ENCODE results near the gene ANAPC16.

ANAPC16 gene

GRCh38 chr10:72215611-72216549 lies at the start of gene ANAPC16, which contains the start of gene ASCC1:
TSS of gene ANAPC16 (plus strand) at chr10:72216012. CDS start at chr10:72223915, 7,903 bp downstream.
TSS of gene ASCC1 (minus strand) at chr10:72216276. CDS start at chr10:72213298, 2,978 bp downstream.
- H3K9me3 ChIP-seq (ENCODE audit: low read length): no peaks in the 10 kb centered on the region
- peak within 1 kb of the TSS; percentile 70 for H3K4me3 ChIP-seq (ENCODE audit: low read length)
- peaks cover 11% of the 10 kb centered on the region for H3K36me3 ChIP-seq (ENCODE audit: insufficient read depth, low read length)
- peak within 1 kb of the TSS; percentile 80 for H2AFZ ChIP-seq (ENCODE audit: low read depth, low read length)
- H3K4me1 ChIP-seq (ENCODE audit: insufficient read depth, low read length): peaks cover 18% of the 10 kb centered on the region
- H3K27me3 ChIP-seq (ENCODE audit: insufficient read depth, low read length): no peaks in the 10 kb centered on the region

- H3K9me3 ChIP-seq (ENCODE audit: low read length): no peaks in the 10 kb centered on the region
- H2AFZ ChIP-seq (ENCODE audit: low read depth, low read length): no peak overlapping the region
- H3K36me3 ChIP-seq (ENCODE audit: insufficient read depth, low read length): no peaks in the 10 kb centered on the region
- no peaks in the 10 kb centered on the region for H3K27me3 ChIP-seq (ENCODE audit: insufficient read depth, low read length)
- H3K4me1 ChIP-seq (ENCODE audit: insufficient read depth, low read length): no peaks in the 10 kb centered on the region
- H3K4me3 ChIP-seq (ENCODE audit: low read length): no peak overlapping the region
These were observed 48.7 kb upstream of the ANAPC16 start for GRCh38 chr10:72167118-72167517.

GRCh38 chr10:72170263-72170662 lies 45.5 kb upstream of the ANAPC16 start:
- Histone ChIP-seq H2AFZ (ENCODE audit: low read depth, low read length) (no peak overlapping the region), H3K9me3 (ENCODE audit: low read length) (no peaks in the 10 kb centered on the region), H3K27me3 (ENCODE audit: insufficient read depth, low read length) (no peaks in the 10 kb centered on the region), H3K4me3 (ENCODE audit: low read length) (no peak overlapping the region), H3K36me3 (ENCODE audit: insufficient read depth, low read length) (no peaks in the 10 kb centered on the region), H3K4me1 (ENCODE audit: insufficient read depth, low read length) (peaks cover 5% of the 10 kb centered on the region)

DNA sequence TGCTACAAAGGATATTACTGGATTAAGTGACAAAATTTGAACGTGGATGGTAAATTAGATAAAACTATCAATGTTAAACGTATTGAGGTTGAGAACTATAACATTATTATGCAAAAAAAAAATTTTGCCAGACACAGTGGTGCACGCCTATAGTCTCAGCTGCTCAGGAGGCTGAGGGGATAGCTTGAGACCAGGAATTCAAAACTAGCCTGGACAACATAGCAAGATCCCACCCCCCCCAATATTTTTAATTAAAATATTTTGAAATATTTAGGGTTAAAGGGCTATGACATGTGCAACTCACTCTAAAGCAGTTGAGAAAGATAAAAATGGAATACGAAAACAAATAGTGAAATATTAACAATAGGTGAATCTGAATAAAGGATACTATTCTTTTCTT lies 45.1 kb upstream of the ANAPC16 start:
- H3K9me3 ChIP-seq (ENCODE audit: low read length): no peaks in the 10 kb centered on the region
- H3K36me3 ChIP-seq (ENCODE audit: insufficient read depth, low read length): no peaks in the 10 kb centered on the region
- no peaks in the 10 kb centered on the region for H3K27me3 ChIP-seq (ENCODE audit: insufficient read depth, low read length)
- H2AFZ ChIP-seq (ENCODE audit: low read depth, low read length): no peak overlapping the region
- peaks cover 10% of the 10 kb centered on the region for H3K4me1 ChIP-seq (ENCODE audit: insufficient read depth, low read length)
- H3K4me3 ChIP-seq (ENCODE audit: low read length): no peak overlapping the region

DNA sequence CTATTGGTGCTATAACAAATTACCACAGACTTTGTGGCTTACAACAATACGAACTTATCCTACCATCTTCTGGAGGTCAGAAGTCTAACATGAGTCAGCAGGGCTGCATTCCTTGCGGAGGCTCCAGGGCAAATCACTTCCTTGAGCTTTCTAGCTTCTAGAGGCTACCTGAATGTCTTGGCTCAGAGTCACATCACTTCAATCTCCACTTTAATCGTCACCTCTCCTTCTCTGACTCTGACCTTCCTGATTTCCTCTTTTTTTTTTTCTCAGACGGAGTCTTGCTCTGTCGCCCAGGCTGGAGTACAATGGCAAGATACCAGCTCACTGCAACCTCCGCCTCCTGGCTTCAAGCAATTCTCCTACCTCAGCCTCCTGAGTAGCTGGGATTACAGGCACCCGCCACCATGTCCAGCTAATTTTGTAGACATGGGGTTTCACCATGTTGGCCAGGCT lies 44.6 kb upstream of the ANAPC16 start:
- H3K9me3 ChIP-seq (ENCODE audit: low read length): no peaks in the 10 kb centered on the region

GRCh38 chr10:72173262-72173618 lies 42.6 kb upstream of the ANAPC16 start:
- H3K4me3 ChIP-seq (ENCODE audit: low read length): no peak overlapping the region
- H3K4me1 ChIP-seq (ENCODE audit: insufficient read depth, low read length): peaks cover 11% of the 10 kb centered on the region
- H3K9me3 ChIP-seq (ENCODE audit: low read length): no peaks in the 10 kb centered on the region
- peaks cover 3% of the 10 kb centered on the region for H3K36me3 ChIP-seq (ENCODE audit: insufficient read depth, low read length)
- H3K27me3 ChIP-seq (ENCODE audit: insufficient read depth, low read length): no peaks in the 10 kb centered on the region
- H2AFZ ChIP-seq (ENCODE audit: low read depth, low read length): no peak overlapping the region

More for the DNA sequence above, 44.6 kb upstream of the ANAPC16 start:
- no peaks in the 10 kb centered on the region for H3K36me3 ChIP-seq (ENCODE audit: insufficient read depth, low read length)
- H2AFZ ChIP-seq (ENCODE audit: low read depth, low read length): no peak overlapping the region
- no peak overlapping the region for H3K4me3 ChIP-seq (ENCODE audit: low read length)
- no peaks in the 10 kb centered on the region for H3K27me3 ChIP-seq (ENCODE audit: insufficient read depth, low read length)
- peaks cover 11% of the 10 kb centered on the region for H3K4me1 ChIP-seq (ENCODE audit: insufficient read depth, low read length)

GRCh38 chr10:72173619-72174296 lies 42.1 kb upstream of the ANAPC16 start:
- Histone ChIP-seq H2AFZ (ENCODE audit: low read depth, low read length) (no peak overlapping the region), H3K36me3 (ENCODE audit: insufficient read depth, low read length) (peaks cover 7% of the 10 kb centered on the region), H3K4me3 (ENCODE audit: low read length) (no peak overlapping the region), H3K27me3 (ENCODE audit: insufficient read depth, low read length) (no peaks in the 10 kb centered on the region), H3K9me3 (ENCODE audit: low read length) (no peaks in the 10 kb centered on the region), H3K4me1 (ENCODE audit: insufficient read depth, low read length) (peaks cover 11% of the 10 kb centered on the region)

GRCh38 chr10:72174297-72174662 lies 41.5 kb upstream of the ANAPC16 start:
- peaks cover 11% of the 10 kb centered on the region for H3K4me1 ChIP-seq (ENCODE audit: insufficient read depth, low read length)
- no peak overlapping the region for H2AFZ ChIP-seq (ENCODE audit: low read depth, low read length)
- no peak overlapping the region for H3K4me3 ChIP-seq (ENCODE audit: low read length)
- H3K27me3 ChIP-seq (ENCODE audit: insufficient read depth, low read length): no peaks in the 10 kb centered on the region
- H3K36me3 ChIP-seq (ENCODE audit: insufficient read depth, low read length): peaks cover 7% of the 10 kb centered on the region
- no peaks in the 10 kb centered on the region for H3K9me3 ChIP-seq (ENCODE audit: low read length)

DNA sequence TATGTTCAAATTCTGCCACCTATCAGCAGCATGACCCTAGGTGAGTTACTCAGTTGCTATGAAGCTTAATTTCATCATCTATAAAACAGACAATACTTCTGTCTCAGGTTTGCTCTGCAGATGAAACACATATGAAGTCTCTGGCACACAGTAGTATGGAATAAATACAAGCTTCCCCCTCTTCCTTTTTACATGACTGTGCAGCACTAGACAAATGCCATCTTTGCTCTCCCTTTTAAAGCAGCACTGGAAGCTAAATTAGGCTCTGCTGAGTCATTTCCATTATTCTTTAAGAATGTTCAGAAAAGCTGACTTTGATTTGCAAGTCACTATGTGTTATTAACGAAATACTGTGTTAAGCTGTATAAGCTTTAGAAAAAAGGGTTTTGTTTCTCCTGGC lies 40.7 kb upstream of the ANAPC16 start:
- Histone ChIP-seq H3K9me3 (ENCODE audit: low read length) (no peaks in the 10 kb centered on the region), H2AFZ (ENCODE audit: low read depth, low read length) (no peak overlapping the region), H3K4me1 (ENCODE audit: insufficient read depth, low read length) (peaks cover 11% of the 10 kb centered on the region), H3K27me3 (ENCODE audit: insufficient read depth, low read length) (no peaks in the 10 kb centered on the region), H3K36me3 (ENCODE audit: insufficient read depth, low read length) (peaks cover 7% of the 10 kb centered on the region), H3K4me3 (ENCODE audit: low read length) (no peak overlapping the region)

- Histone ChIP-seq H2AFZ (ENCODE audit: low read depth, low read length) (no peak overlapping the region), H3K9me3 (ENCODE audit: low read length) (no peaks in the 10 kb centered on the region), H3K27me3 (ENCODE audit: insufficient read depth, low read length) (no peaks in the 10 kb centered on the region)
These were observed 39.1 kb upstream of the ANAPC16 start for GRCh38 chr10:72176701-72177100.

DNA sequence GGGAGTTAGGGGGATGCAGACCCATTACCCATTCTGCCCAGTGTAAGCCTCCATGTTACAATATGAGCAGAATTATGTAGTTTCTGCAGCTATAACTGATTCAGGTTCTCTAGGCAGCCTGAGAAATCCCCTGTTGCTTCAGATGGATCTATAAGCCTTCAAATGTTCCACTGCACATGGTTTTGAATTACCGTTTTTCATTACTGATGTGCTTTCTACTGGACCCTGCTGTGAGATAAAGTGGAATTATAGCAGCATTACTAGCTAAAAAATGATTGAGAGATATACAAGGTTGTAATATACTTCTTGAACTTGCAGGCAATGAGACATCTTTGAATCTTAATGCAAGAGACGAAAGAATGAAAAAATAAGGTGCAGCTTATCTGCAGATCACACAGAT lies 38.4 kb upstream of the ANAPC16 start:
- Histone ChIP-seq H3K9me3 (ENCODE audit: low read length) (peaks cover 5% of the 10 kb centered on the region), H2AFZ (ENCODE audit: low read depth, low read length) (no peak overlapping the region), H3K4me3 (ENCODE audit: low read length) (no peak overlapping the region), H3K36me3 (ENCODE audit: insufficient read depth, low read length) (peaks cover 16% of the 10 kb centered on the region), H3K27me3 (ENCODE audit: insufficient read depth, low read length) (no peaks in the 10 kb centered on the region), H3K4me1 (ENCODE audit: insufficient read depth, low read length) (peaks cover 11% of the 10 kb centered on the region)

More at GRCh38 chr10:72176701-72177100, 39.1 kb upstream of the ANAPC16 start:
- no peak overlapping the region for H3K4me3 ChIP-seq (ENCODE audit: low read length)
- peaks cover 11% of the 10 kb centered on the region for H3K4me1 ChIP-seq (ENCODE audit: insufficient read depth, low read length)
- peaks cover 10% of the 10 kb centered on the region for H3K36me3 ChIP-seq (ENCODE audit: insufficient read depth, low read length)

DNA sequence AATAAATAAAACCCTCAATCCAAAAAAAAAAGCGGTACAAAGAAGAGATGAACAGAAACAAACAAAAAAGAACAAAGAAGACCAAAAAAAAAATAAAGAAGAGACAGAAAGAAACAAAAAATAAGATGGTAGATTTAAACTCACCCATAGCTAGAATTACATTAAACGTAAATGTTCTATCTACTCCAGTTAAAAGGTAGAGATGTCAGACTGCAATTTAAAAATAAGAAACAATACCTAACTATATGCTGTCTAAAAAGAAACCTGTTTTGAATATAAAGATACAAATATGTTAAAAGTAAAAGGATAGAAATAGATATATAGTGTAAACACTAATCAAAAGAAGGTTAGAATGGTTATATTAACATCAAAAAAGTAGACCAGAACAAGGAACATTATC lies 31.7 kb upstream of the ANAPC16 start:
- H2AFZ ChIP-seq (ENCODE audit: low read depth, low read length): no peak overlapping the region
- H3K4me3 ChIP-seq (ENCODE audit: low read length): no peak overlapping the region
- no peaks in the 10 kb centered on the region for H3K4me1 ChIP-seq (ENCODE audit: insufficient read depth, low read length)
- H3K9me3 ChIP-seq (ENCODE audit: low read length): peaks cover 13% of the 10 kb centered on the region
- no peaks in the 10 kb centered on the region for H3K27me3 ChIP-seq (ENCODE audit: insufficient read depth, low read length)
- H3K36me3 ChIP-seq (ENCODE audit: insufficient read depth, low read length): peaks cover 13% of the 10 kb centered on the region

- Histone ChIP-seq H2AFZ (ENCODE audit: low read depth, low read length) (no peak overlapping the region), H3K4me3 (ENCODE audit: low read length) (no peak overlapping the region), H3K9me3 (ENCODE audit: low read length) (peaks cover 16% of the 10 kb centered on the region), H3K27me3 (ENCODE audit: insufficient read depth, low read length) (no peaks in the 10 kb centered on the region), H3K4me1 (ENCODE audit: insufficient read depth, low read length) (no peaks in the 10 kb centered on the region), H3K36me3 (ENCODE audit: insufficient read depth, low read length) (peaks cover 17% of the 10 kb centered on the region)
These were observed 29.4 kb upstream of the ANAPC16 start for GRCh38 chr10:72186258-72186981.

Measured in neuron (in vitro differentiated cells).